GM21717 (cell line): Measurements from ENCODE around the gene COL8A2.
"Not testable (repeated sequence)": the region's sequence is repeated elsewhere in the genome, so short reads cannot be mapped to it uniquely, and the experiment has no call there.

Experiments
- ATAC-seq: cut with Tn5 transposase; IDR thresholded peaks from one replicate; pipeline ENCODE4 v1.9.1; 2021; ENCODE audit warnings: mild to moderate bottlenecking, moderate library complexity; ENCODE audit not compliant: unreplicated experiment

COL8A2 gene

DNA sequence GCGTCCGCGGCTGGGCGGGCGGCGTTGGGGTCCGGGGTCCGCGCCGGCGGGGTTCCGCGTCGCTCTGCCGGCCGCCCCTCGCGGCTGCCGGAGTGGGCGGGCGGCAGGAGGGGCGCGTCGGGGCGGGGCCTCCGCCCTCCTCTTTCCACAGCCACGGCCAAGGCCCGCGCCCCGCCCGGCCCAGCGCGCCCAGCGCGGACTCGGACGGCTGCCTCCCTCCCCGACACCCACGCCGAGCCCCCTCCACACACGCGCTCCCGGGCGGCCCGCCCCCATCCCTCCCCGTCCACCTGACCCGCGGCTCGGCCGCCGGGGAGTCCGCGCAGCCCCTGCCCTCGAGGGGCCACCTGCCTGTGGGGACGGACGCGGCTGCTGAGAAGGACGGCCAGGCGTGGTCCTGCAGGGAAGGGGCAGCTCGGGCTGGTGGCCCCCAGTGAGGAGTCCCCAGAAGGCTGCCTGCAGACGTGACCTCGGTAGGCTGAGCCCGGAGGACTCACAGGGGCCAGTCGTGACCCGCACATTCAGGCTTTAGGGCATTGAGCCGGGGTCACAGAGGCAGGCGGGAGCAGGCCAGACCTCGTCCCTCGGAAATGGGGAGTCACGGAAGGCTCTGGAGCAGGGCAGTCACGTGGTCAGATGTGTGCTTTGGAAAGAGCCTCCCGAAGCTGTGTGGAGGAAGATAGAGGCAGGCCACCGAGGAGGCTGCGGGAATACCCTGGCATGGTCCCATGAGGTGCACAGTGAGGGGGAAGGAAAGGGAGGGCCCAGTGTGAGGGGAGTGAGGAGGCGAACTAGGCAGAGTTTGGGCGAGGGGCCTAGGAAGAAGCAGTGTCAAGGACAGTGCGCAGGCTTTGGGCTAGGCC, at the start of gene COL8A2:
Gene COL8A2, minus strand, starts transcription at position 94 of the 863 bp plus-strand sequence. CDS start 24,980 bp downstream, outside the sequence.
- no peak for ATAC-seq

- ATAC-seq: no peak
Observed at GRCh38 chr1:36174713-36175112, 49.7 kb upstream of the COL8A2 start.

GRCh38 chr1:36172983-36173382, 48.0 kb upstream of the COL8A2 start:
- ATAC-seq: no peak

GRCh38 chr1:36172017-36172747, 47.2 kb upstream of the COL8A2 start:
- no peak for ATAC-seq

DNA sequence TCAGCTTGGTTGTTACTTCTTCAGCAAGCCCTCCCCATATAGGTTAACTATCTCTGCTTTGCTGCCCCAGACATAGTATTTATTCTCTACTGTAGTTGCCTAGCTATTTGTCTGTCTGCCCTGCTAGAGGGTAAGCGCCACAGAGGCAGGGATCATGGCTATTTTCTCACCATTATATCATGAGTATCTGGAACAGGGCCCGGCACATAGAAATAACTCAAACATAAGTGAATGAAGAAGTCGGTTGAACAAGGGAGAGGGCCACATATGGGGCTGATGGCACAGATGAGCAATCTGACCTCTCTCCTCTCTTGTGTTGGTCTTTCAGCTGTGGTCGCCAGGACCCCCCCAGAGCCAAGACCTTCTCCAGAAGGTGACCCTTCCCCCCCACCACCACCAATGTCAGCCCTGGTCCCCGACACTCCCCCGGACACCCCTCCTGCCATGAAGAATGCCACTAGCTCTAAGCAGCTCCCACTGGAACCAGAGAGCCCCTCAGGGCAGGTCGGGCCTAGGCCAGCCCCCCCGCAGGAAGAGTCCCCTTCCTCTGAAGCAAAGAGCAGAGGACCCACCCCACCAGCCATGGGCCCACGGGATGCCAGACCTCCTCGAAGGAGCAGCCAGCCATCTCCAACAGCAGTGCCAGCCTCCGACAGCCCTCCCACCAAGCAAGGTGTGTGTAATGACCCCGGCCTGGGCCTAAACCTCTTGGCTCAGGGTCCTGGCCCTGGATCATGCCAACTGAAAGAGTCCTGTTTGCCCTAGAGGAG, 45.8 kb upstream of the COL8A2 start:
- ATAC-seq: no peak

GRCh38 chr1:36168514-36168913, 43.5 kb upstream of the COL8A2 start:
- no peak for ATAC-seq

DNA sequence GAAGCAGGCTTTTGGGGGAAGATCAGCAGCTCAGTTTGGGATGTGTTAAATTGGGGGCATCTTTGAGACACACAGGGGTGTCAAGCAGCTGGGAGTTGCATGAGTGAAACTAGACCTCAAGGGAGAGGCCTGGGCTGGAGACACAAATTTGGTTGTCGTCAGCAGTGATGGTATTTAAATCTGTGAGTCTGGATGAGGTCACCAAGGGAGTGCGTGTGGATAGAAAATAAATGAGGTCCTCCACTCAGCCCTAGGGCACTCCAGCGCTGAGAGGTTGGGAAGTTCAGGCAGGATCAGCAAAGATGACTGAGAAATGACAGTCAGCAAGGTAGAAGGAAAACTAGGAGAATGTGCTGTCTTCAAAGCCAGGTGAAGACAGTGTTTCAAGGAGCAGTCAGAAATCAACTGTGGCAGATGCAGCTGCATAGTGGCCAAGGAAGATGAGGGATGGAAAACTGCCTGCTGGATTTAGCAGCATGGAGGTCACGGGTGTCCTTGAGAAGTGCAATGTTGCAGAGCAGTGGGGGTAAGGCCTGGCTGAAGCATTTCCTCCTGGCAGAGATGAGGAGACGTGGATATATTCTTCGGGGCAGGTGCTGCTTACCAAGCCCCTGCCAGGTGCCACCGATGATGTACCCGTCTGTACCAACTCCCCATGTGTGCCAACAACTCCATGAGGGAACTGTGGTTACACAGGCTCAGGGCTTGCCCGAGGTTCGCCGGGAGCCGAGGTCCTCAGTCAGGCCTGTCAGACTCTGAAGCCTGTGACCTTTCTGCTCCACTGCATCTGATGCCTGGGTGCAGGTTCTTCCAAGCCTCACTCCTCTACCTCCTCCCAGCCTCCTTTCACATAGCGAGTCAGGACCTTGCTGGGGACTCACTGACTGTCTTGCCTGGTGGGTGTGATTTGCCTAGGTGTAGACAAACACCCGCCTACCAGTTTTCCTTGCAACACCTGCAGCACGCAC, 42.2 kb upstream of the COL8A2 start:
- ATAC-seq: no peak

- ATAC-seq: no peak
Observed at GRCh38 chr1:36166136-36166535, 41.1 kb upstream of the COL8A2 start.

DNA sequence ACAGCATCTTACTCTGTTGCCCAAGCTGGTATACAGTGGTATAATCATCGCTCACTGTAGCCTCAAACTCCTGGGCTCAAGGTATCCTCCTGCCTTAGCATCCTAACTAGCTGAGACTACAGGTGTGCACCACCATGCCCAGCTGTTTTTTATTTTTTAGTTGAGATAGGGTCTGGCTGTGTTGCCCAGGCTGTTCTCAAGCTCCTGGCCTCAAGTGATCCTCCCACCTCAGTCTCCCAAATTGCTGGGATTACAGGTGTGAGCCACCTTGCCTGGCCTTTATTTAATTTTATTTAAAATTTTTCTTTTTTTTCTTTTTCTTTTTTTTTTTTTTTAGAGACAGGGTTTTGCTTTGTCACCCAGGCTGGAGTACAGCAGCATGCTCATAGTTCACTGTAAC, 40.1 kb upstream of the COL8A2 start:
- no peak for ATAC-seq

GRCh38 chr1:36164361-36164760, 39.3 kb upstream of the COL8A2 start:
- no peak for ATAC-seq

DNA sequence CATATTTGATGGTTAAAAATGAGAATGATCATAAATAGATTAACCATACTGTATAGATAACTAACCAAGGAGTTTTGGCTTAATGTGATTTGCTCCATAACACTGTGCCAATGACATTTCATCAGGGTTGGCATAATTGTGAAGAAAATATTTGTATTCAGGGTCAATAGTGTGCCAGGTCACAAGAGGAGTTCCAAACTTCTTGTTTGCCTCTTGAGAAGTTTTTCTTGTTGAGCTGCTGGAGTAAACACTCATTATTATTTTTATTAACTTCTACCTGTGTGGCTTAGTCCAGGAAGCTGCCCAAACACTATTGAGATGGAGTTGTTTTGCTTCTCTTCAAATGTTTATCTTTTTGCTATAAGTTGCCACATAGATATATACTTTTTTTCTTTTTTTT, 38.4 kb upstream of the COL8A2 start:
- no peak for ATAC-seq

DNA sequence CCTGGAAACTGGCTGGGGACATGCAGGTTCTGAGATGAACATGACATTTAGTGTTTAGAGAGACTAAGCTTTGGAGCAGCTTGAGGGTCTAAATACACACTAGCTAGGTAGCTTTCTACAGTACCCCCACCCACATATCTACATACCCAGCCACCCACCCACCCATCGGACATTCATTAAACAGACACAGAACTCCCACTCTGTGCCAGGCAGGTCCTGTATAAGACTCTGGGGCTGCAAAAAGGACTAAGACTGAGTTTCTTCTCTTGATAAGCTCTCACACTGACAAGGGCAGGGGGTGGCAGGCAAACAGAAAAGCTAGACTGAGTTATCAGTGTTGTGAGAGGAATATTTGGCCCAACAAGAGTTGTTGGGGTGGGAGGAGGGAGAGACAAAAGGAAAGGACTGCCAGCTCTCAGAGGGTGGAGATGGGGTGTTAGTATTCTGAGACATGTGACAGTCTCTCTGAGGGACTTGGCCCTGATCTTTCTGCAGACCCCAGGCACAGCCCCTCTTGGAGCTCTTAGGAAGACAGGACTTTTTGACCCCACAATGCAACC, 37.7 kb upstream of the COL8A2 start:
- ATAC-seq: no peak

- no peak for ATAC-seq
Observed at GRCh38 chr1:36161641-36162531, 36.9 kb upstream of the COL8A2 start.

GRCh38 chr1:36160949-36161485, 36.0 kb upstream of the COL8A2 start:
- ATAC-seq: no peak

DNA sequence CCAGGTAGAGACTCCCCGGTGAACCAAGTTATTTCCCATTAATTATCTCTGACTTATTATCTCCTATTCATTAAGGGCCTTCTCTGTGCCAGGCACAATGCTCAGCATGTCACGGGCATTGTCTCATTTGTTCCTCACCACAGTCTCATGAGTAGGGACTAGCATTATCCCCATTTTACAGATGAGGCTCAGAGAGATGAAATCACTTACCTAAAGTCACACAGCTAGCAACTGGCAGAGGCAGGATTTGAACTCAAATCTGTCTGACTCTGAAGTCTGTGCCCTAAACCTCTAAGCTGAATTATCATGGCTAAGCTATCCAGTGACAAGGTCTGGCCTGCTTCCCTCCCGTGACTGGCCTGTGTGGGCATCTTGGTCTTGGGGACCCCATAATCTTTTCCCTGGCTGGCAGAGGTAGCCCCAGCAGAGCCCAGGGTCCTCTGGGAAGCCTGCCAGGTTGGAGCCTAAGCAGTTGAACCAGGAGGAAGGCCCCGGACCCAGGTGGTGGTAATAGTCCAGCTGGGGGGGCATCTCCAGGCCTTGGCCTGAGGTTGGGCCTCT, 35.4 kb upstream of the COL8A2 start:
- no peak for ATAC-seq

DNA sequence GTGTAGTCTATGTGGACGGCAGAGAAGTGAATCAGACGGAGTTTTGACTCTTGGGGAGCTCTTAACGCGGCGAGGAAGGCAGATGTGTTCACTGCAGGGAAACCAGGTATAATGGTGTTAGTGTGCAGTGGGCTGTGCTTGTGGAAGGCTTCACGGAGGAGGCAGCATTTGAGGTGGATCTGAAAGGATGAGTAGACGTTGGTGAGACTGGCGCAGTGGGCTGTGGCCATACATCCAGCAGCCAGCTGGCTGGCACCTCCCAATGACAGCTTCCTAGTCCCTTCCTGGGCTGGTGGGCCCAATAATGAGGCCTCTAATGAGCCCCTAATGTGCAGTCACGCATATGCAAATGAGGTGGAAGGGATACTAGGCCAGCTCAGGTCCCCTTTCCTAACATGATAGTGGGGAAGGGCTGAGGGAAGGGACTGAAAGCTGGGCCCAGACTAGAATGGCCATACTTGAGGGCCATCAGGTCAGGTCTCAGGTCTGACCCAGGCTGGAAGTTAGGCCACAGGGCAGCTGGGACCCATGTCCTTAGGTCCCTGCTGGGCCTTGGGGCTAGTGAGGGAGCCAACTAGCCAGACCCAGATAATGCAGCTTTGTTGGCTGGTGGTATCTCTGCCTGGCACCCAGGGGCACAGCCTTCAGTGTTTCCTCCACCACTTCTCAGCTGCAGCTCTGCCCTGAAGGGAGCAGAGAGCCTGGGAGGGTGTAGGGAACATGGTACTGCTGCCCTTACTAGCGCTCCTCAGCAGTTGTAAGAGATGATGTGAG, 34.8 kb upstream of the COL8A2 start:
- no peak for ATAC-seq

- not testable (repeated sequence) for ATAC-seq
Observed at GRCh38 chr1:36158827-36159252, 33.8 kb upstream of the COL8A2 start.
